DMS79 (cell line): Measurements from ENCODE around the gene U2AF2.

Experiments used
- DNase-seq: peaks from one replicate; lab custom pipeline; 2025; lab: John Stamatoyannopoulos, UW

U2AF2 gene

GRCh38 chr19:55643003-55643886, 11.6 kb upstream of the U2AF2 start, which contains the start of gene ZNF581:
ZNF581 (plus strand) TSS chr19:55643649; CDS start chr19:55644572, 923 bp downstream.
- DNase-seq, result peak; percentile 17

- DNase-seq, result no peak
Measured at GRCh38 chr19:55643887-55644176, 11.0 kb upstream of the U2AF2 start.

- DNase-seq, result no peak
Measured at GRCh38 chr19:55644191-55644833, 10.5 kb upstream of the U2AF2 start.

- DNase-seq, result peak; percentile 56
Measured at GRCh38 chr19:55644842-55645511, 9.9 kb upstream of the U2AF2 start.

- DNase-seq, result no peak
Measured at GRCh38 chr19:55645512-55645881, 9.3 kb upstream of the U2AF2 start.

- DNase-seq, result peak; percentile 27
Measured at GRCh38 chr19:55646889-55647731, 7.7 kb upstream of the U2AF2 start.

- DNase-seq, result peak; percentile 77
Measured at GRCh38 chr19:55647732-55648584, 6.9 kb upstream of the U2AF2 start, which contains the start of gene CCDC106. CCDC106 (plus strand) TSS chr19:55648212; CDS start chr19:55649047, 835 bp downstream.

- DNase-seq, result no peak
Measured at GRCh38 chr19:55648585-55649267, 6.1 kb upstream of the U2AF2 start.

- no peak for DNase-seq
Measured at GRCh38 chr19:55649268-55650125, 5.3 kb upstream of the U2AF2 start.

GRCh38 chr19:55650126-55650557, 4.7 kb upstream of the U2AF2 start:
- no peak for DNase-seq

GRCh38 chr19:55650602-55651230, 4.1 kb upstream of the U2AF2 start:
- DNase-seq, result no peak

GRCh38 chr19:55651236-55651635, 3.6 kb upstream of the U2AF2 start:
- no peak for DNase-seq

- DNase-seq, result no peak
Measured at GRCh38 chr19:55652311-55653128, 2.3 kb upstream of the U2AF2 start.

GRCh38 chr19:55653651-55654322, 1.0 kb upstream of the U2AF2 start:
- peak; percentile 98 for DNase-seq

GRCh38 chr19:55654323-55654867, 440 bp upstream of the U2AF2 start:
- peak; percentile 97 for DNase-seq

GRCh38 chr19:55655648-55656040, 809 bp downstream of the U2AF2 start:
- no peak for DNase-seq

- DNase-seq, result no peak
Measured at GRCh38 chr19:55656552-55656951, 1.7 kb downstream of the U2AF2 start.
